ENCODE measurements around the gene OR2A25.
"Not testable (repeated sequence)": the region's sequence is repeated elsewhere in the genome, so short reads cannot be mapped to it uniquely, and the experiment has no call there.

The OR2A25 gene, protein sequence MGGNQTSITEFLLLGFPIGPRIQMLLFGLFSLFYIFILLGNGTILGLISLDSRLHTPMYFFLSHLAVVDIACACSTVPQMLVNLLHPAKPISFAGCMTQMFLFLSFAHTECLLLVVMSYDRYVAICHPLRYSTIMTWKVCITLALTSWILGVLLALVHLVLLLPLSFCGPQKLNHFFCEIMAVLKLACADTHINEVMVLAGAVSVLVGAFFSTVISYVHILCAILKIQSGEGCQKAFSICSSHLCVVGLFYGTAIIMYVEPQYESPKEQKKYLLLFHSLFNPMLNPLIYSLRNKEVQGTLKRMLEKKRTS

DNA sequence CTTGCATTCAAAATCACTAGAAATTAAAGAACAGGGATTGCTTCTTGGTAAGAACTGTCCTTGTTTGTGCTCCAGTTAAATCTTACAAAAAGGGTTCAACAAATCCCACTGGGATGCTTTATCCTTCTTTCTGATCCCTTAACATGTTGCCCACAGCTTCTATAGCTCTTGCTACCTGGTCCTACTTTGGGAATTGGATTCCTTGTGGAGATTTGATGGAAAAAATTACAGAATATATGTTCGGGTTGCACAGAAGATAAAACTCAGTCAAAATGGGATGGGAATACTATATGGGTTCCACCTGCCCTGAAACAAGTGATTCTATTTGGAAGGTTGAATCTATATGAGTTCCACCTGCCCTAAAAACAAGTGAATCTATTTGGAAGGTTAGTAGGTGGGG lies at the start of gene OR2A25:
TSS of gene OR2A25 (plus strand) at position 301 of the 400 bp plus-strand sequence. CDS start 4,409 bp downstream, outside the sequence.
- DNase-seq (ENCODE audit: low spot score) = no peak

DNA sequence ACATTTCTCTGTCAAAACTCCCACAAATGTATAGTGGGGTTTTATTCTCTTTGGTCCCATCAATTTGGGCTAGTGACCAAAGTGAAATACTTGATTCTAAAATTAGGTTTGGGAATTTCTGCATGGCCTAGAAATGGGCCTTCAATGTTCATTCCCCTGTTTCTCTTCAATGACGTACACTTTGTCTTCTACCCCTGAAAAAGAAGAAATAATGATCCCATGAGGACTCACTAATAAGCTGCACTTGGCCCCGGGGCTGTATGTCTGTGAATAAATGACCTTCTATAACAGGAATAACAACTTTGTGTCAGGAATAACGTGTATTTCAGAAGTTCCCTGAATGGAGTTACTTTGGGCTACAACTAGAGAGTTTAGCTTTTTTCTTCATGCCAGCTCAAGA lies 49.3 kb upstream of the OR2A25 start:
- DNase-seq (ENCODE audit: low spot score) = no peak

DNA sequence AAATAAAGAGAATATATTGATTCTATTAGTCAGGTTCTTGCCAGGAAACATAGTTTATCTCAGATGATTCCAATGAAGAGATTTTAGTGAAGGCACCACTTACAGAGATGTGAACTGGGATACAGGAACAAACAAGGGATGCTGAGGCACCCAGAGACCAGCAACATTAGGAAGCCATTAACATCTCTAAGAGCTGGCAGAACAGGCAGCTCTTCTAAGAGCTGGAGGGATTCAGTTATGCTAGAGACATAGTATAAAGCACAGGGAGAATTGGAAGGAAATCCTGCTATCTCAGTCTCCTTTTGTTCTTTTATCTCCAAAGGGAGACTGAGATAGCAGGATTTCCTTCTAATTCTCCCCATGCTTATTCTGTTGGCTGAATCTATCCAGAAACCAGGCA lies 47.4 kb upstream of the OR2A25 start:
- DNase-seq (ENCODE audit: low spot score) = no peak

DNA sequence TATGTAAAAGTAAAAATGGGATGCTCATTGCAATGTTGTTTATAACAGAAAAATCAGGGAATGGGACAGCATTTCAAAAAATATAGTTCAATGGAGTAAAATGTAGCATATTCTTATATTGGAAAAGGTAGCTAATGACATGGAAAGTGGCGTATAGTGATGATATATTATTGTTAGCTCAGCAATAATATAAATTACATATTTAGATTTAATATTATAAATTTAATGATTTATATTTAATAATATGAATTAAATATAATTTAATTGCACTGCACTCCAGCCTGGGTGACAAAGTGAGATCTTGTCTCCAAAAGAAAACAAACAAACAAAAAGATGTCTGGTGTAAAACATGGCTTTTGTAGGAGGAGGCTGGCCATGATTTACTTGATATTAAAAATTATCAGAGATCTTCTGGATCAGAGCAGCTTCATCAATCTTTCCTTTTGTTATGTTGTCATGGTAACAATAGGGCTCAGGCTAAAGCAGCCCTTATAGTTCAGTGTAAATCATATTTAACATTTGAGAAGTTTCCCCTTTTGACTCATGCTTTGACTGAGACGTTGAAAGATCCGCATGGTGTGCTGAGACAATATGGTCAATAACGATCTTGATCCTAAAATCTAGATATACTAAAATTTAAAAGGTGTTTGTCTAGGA lies 46.3 kb upstream of the OR2A25 start:
- no peak for DNase-seq (ENCODE audit: low spot score)

DNA sequence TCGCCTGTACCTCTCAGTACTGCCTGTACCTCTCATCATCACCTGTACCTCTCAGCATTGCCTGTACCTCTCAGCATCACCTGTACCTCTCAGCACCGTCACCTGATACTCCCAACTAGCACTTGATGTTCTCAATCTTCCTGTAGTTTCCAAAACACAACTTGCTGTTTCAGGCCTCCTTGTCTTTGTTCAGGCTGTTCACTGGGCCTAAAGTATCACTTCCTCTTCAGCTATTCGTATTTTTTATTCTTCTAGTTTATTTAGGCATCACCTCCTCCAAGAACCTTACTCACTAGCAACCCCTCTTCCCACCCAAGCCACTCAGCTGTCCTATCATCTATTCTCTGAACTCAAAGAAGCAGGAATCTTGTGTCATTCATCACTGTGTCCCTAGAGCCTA lies 45.4 kb upstream of the OR2A25 start:
- no peak for DNase-seq (ENCODE audit: low spot score)

DNA sequence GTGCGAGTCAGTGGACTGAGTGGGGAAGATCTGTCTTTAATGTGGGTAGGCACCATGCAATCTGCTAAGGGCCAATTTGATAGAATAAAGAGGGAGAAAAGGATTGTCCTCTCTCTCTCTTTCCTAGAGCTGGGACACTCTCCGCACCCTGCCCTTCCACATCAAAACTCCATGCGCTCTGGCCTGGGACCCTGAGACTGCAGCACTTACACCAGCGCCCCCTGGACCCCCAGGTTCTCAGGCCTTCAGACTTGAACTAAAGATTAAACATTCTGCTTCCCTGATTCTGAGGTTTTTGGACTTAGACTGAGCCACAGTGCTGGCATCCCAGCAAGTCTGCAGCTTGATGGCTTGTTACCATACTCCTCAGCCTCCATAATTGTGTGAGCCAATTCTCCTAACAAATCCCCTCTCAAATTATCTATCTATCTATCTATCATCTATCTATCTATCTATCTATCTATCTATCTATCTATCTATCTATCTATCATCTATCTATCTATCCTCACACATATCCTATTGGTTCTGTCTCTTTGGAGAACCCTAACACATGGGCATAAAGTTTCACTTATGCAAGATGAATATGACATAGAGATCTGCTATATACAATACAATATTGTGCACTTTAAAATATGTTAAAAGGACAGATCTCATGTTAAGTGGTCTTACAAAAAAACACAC lies 43.3 kb upstream of the OR2A25 start:
- no peak for DNase-seq (ENCODE audit: low spot score)

DNA sequence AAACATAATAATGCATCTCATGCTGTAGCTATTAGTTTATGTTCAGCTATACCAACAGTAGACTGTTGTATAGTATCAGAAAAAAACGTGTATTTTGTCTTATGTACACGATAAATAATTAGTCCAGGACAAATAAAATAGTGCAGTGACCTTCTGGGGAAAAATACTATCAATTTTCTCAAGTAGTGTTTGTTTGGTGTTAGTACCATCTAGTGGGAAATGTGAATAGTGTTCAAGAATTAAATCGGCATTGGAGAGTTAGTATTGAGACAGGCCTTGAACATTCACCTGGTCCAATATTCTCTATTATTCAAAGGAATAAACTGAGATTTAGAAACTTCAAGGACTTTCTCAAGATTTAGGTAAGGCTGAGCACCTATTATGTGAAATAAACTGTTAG lies 42.5 kb upstream of the OR2A25 start:
- no peak for DNase-seq (ENCODE audit: low spot score)

DNA sequence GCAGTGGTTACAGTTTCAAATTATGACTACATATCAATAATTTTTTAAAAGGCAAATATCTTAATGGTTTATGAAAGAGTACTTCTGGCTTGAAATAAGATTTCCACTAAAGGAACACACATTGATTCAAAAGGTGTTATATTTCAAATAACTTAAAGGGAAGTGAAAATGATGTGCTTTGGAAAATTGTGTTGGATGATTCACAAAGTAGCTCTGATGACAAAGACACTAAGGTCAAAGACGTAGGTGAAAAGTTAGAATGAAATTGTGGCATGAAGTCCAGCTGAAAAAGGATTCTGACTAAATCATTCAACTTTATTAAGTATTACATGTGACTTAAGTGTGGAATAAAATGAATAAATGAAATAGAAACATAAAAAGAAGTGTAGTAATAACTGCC lies 41.6 kb upstream of the OR2A25 start:
- no peak for DNase-seq (ENCODE audit: low spot score)

DNA sequence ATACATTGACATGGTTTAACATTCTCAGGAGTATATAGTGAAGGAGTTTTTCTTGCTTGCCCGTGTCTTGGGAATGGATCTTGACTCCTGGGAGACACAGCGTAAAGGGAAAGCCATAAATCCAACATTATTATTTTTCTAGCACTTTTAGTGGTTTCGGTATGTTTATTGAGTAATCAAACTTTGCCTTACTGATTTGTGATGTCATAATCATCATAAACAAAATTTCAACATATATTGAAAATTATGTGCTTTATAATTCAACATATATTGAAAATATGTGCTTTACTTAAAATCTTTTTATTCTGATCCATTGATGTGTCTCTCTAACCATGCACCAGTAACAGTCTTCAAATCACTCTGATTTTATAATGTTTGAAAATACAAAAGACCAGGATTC lies 41.1 kb upstream of the OR2A25 start:
- DNase-seq (ENCODE audit: low spot score) = no peak

DNA sequence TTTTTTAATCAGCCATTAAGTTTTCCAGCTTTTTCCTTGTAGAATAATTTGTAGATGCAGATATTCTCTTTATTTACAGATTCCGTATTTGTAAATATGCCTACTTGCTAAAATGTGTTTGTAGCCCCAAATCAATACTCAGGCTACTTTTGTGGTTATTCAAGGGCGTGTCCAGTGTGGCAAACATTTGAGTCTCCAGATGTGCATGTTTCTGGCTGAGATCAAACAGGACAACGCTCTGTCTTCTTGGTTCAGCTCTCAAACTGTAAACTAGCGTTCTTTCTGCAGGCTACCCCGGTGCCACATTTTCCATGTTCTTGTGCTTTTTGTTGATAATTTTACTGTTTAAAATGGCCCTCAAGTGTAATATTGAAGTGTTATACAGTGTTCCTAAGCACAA lies 37.1 kb upstream of the OR2A25 start:
- no peak for DNase-seq (ENCODE audit: low spot score)

DNA sequence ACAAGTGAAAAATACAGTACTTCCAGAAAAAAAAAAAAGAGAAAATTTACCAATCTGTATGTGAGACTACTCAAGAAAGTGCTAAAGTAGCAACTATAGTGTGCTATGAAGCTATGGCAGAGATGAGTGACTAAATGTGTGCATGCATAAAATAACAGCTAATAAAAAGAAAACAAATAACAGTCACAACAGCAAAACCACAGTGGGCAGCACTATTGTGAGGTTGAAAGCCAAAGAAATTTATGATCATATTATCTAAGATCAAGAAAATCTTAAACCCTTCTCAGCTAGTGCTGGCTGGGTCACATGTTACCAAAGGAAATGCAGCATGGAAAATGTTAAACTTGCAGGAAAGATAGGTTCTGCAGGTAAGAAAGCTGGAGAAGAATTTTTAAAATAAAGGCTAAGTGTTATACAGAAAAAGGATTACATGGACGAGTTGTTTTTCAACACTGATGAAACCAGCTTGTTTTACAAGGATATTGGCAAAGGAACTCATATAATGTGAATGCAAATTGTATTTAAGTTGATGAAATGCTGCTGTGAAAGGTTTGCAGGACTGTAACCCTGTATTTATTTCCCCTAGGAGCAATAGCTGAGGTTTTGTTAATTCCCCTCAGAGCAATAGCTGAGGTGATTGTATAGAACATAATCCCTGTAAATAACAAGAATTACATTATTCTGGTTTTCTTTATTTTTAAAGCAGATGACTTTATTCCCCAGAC lies 36.5 kb upstream of the OR2A25 start:
- no peak for DNase-seq (ENCODE audit: low spot score)

DNA sequence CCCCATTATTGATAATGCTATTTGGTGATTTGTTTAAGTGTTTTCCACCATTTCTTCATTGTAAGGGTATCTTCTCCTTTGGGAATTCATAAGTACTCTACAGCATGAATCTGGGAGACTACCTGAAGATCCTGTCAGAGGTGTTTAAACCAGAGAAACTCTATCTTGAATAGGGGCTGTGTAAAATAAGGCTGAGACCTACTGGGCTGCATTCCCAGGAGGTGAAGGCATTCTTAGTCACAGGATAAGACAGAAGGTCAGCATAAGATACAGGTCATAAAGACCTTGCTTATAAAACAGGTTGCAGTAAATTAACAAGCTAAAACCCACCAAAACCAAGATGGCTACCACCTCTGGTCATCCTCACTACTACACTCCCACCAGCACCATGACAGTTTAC lies 34.2 kb upstream of the OR2A25 start:
- no peak for DNase-seq (ENCODE audit: low spot score)

DNA sequence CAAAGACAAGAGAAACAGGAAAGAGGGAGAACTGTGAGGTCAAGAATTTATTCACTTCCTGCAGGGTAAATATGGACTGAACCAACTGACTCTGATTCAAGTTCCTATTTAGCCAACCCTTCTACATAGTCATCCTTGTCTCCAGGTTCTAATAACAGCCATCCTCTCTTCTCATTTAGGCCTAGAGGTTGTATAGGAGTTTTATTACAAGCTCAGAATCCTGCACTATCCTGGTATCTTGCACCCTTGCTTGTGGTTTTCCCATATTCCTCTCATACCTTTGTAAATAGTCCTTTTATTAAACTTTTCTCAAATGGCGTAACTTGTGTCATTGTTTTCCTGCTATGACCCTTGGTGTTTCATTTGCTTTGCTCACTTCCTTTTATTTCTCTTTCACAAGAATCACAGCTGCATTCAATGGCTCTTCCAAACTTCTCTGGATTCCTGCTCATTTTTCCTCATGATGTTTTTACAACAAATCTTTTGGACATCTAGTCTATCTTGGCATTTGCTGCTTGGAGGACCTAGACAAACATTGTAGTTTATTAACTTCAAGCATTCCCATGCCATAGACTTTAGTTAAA lies 33.2 kb upstream of the OR2A25 start:
- DNase-seq (ENCODE audit: low spot score) = no peak

DNA sequence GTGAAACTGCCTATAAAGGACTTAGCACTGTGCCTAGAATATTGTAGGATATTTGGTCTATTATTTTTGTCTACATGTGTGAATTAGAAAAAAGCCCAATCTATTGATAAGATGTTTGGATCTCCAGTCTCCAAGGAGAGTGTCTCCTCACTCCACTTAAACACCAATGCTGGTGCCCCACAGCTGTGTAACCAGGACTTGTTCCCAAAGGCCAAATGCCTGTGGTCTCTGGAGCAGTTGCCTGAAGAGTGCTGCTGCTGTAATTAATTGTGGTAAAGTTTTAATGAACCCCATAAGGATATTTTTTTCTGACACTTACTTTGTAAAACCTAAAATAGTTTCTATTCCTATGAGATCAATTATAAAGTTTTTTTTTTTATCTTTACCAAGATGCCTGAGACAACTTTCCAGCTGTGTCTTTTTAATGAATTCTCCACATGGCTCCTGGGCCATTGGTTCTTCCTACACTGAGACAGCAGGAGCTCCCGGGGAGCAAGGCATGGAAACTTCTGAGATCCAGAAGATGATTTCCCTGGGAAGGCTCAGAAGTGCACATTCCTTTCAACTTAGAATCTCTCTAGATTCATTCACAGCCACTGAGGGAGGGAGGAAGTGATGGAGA lies 32.1 kb upstream of the OR2A25 start:
- no peak for DNase-seq (ENCODE audit: low spot score)

DNA sequence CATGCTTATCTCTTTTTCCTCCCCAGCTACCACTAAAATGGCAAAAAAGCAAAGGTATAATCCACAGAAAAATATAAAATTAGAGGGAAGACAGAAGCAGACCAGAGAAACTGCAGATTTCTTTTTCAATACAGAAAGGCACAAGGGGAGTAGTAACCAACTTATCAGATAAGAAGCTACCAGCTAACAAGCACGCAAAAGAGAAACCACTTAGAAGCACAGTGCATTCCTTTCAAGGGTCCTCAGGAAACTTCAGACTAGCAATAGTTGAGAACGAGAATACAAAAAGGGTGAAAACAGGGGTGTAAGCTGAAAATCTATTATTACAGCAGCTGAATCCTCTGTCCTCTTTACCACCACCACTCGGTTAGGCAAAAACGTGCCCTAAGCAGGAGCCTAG lies 30.7 kb upstream of the OR2A25 start:
- no peak for DNase-seq (ENCODE audit: low spot score)

DNA sequence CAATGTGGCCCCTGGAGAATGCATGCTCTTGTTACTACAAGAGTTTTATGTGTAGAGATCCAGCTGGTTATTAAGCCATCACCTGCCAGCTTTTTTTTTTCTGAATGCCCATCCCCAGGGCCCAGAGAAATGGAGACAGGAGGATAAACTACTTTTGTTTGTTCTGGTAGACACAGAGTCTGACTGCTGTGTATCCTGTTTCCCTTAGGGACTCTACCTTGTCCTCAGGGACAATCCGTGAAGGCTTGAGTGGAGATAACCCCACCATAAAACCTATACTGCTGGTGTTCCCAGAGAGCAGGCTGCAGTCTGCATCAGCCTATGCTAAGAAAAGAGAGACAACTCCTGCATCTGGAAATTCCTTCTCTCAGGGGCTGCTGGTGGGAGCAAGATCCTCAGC lies 21.0 kb upstream of the OR2A25 start, which contains the start of gene OR2A5:
TSS of gene OR2A5 (plus strand) at position 301 of the 400 bp plus-strand sequence. CDS start 1,454 bp downstream, outside the sequence.
- DNase-seq (ENCODE audit: low spot score) = no peak

DNA sequence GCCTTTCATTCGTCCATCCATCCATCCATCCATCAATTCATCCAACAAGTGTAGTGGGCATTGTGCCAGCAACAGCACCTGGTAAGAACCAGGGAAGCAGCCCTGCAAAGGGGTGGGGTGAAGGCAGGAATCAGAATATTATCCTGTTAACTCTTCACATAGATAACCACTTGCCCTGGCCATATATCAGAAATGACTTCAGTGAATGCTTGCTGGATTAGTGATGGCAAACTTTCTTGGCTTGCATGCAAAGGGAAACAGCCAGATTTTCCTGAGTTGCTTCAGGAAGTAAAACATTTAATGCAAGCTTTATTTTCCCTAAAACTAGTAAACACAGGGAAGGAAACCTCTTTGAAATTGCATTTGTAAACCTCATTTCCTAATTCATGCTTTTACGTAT lies 20.1 kb upstream of the OR2A25 start:
- DNase-seq (ENCODE audit: low spot score) = no peak

DNA sequence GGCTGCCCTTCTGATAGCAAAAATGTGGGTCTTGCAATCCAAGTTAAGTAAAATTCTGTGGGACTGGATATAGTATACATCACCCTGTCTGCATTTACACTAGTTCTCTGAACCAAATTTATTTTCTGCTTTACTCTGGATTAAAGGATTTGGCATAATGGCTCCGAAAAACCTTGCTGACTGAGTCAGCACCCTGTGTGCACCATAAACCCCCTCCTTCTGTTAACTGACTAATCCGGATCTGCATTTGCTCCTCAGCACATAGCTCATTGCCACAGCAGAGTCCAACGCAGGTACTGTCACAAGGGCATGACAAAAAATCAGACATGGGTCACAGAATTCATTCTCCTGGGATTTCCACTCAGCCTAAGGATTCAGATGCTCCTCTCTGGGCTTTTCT lies 19.5 kb upstream of the OR2A25 start:
- no peak for DNase-seq (ENCODE audit: low spot score)

DNA sequence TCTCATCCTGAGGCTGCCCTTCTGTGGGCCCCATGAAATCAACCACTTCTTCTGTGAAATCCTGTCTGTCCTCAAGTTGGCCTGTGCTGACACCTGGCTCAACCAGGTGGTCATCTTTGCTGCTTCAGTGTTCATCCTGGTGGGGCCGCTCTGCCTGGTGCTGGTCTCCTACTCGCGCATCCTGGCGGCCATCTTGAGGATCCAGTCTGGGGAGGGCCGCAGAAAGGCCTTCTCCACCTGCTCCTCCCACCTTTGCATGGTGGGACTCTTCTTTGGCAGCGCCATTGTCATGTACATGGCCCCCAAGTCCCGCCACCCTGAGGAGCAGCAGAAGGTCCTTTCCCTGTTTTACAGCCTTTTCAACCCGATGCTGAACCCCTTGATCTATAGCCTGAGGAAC lies 18.7 kb upstream of the OR2A25 start:
- DNase-seq (ENCODE audit: low spot score) = not testable (repeated sequence)

DNA sequence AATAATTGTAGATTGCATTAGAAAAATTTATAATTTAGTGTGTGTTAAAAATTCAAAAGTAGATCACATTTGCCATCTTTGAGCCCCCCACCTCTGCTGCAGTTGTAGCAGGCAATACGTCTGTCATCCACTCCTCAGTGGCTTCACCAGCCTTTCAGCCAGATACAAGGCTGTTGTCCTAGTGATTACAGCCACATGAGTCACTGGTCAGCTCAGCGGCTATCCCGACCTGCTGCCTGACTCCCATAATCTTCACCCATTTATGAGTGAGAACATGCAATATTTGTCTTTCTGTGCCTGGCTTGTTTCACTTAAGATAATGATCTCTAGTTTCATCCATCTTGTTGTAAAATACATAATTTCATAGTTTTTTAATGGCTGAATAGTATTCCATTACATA lies 11.7 kb upstream of the OR2A25 start:
- no peak for DNase-seq (ENCODE audit: low spot score)

DNA sequence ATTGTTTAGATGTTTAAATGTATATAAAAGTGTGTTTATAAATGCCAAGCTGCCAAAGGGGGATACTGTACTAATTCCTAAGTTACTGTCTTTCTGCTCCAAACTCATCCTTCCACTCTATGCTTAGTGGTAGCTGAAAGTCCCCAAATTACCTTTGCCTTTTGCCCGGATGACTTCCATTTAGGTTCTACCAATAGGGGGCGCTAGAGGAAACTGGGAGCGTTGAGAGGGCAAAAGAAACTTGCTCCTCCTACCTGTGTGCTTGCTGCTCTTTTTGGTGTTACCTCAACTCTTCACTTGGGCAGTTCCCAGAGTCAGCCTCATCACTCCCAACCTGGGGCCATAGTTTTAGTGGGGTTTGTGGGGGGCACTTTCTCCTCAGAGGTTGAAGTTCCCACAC lies 5.9 kb upstream of the OR2A25 start:
- no peak for DNase-seq (ENCODE audit: low spot score)

DNA sequence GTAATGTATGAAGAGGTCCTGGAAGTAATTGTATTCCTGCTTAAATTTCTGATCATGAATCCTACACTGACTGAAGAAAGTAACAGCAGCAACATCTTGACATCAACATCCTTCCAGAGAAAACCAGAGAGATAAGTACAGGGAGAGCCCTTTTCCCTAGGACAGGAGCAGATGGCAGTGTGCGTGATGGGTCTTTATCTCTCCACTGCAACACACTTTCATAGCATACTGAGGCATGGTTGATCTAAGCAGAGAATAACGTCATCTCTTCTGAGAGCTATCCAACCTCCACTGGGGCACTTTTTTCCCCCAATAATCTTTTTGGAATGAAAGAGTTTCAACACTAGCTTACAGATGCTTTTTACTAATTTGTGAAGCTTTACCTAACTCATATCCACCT lies 342 bp downstream of the OR2A25 start:
- DNase-seq (ENCODE audit: low spot score) = no peak

Data from putamen (tissue), 1 donor.